Measurements from ENCODE around the gene QPRT. TPM values are rescaled to one million over a fixed set of nuclear protein-coding genes. Genes with fewer than 3 reads are reported as not detected.
"Not testable (repeated sequence)": the region's sequence is repeated elsewhere in the genome, so short reads cannot be mapped to it uniquely, and the experiment has no call there.

Gene QPRT
- total RNA-seq, 2 experiments from 2014 or later: 7.4 to 10.0 TPM

- Mint-ChIP-seq H3K27me3 (no peaks in the 10 kb centered on the region), H3K4me1 (peaks cover 14% of the 10 kb centered on the region), H3K9me3 (peaks cover under 1% of the 10 kb centered on the region), H3K4me3 (peak overlapping the region; percentile 45), H3K36me3 (no peaks in the 10 kb centered on the region), H3K27ac (peak overlapping the region; percentile 60)
- ATAC-seq (ENCODE audit: low read depth) (no peak), DNase-seq (no peak)
- POLR2A ChIA-PET: interaction anchor here (1.1 to 3.5 kb wide), 2 partner anchors 13 to 37 kb away, joined by 3 to 22 read pairs; partner anchors contain the start of gene SPN
Measured at GRCh38 chr16:29650771-29651170, 28.2 kb upstream of the QPRT start.

GRCh38 chr16:29651774-29652349 is 27.1 kb upstream of the QPRT start:
- no peak for DNase-seq

GRCh38 chr16:29653471-29653870 is 25.5 kb upstream of the QPRT start:
- POLR2A ChIA-PET: no interaction called here
- Mint-ChIP-seq H3K27me3 (no peaks in the 10 kb centered on the region), H3K4me3 (no peak overlapping the region), H3K4me1 (peaks cover 13% of the 10 kb centered on the region), H3K27ac (no peak overlapping the region), H3K9me3 (no peaks in the 10 kb centered on the region), H3K36me3 (no peaks in the 10 kb centered on the region)
- ATAC-seq (ENCODE audit: low read depth): no peak
- DNase-seq: no peak

More at GRCh38 chr16:29651774-29652349, 27.1 kb upstream of the QPRT start:
- Mint-ChIP-seq H3K4me1 (peaks cover 13% of the 10 kb centered on the region), H3K27me3 (no peaks in the 10 kb centered on the region), H3K36me3 (no peaks in the 10 kb centered on the region), H3K9me3 (no peaks in the 10 kb centered on the region), H3K4me3 (no peak overlapping the region), H3K27ac (peak overlapping the region; percentile 45)
- no peak for ATAC-seq (ENCODE audit: low read depth)
- POLR2A ChIA-PET: interaction anchor here (1.1 kb wide), 1 partner anchor 38 kb away, joined by 3 read pairs; no protein-coding TSS in a partner anchor

GRCh38 chr16:29653890-29654289 is 25.1 kb upstream of the QPRT start:
- H3K27ac Mint-ChIP-seq; H3K36me3 Mint-ChIP-seq; ATAC-seq (ENCODE audit: low read depth); H3K4me3 Mint-ChIP-seq; DNase-seq; H3K9me3 Mint-ChIP-seq; H3K27me3 Mint-ChIP-seq: not testable (repeated sequence)
- H3K4me1 Mint-ChIP-seq: peaks cover 15% of the 10 kb centered on the region
- POLR2A ChIA-PET: interaction anchor here (0.5 kb wide), 1 partner anchor 79 kb away, joined by 3 read pairs; no protein-coding TSS in a partner anchor

- H3K27ac Mint-ChIP-seq: no peak overlapping the region
- no peaks in the 10 kb centered on the region for H3K27me3 Mint-ChIP-seq
- DNase-seq (no peak), ATAC-seq (ENCODE audit: low read depth) (no peak)
- POLR2A ChIA-PET: interaction anchor here (0.5 to 0.7 kb wide), 3 partner anchors 27 to 530 kb away, joined by 3 to 7 read pairs (median 6); no protein-coding TSS in a partner anchor
- peaks cover 13% of the 10 kb centered on the region for H3K4me1 Mint-ChIP-seq
- H3K36me3 Mint-ChIP-seq: peaks cover 2% of the 10 kb centered on the region
- H3K4me3 Mint-ChIP-seq: no peak overlapping the region
- H3K9me3 Mint-ChIP-seq: no peaks in the 10 kb centered on the region
Measured at GRCh38 chr16:29656688-29657523, 22.1 kb upstream of the QPRT start.

GRCh38 chr16:29658705-29659104 is 20.3 kb upstream of the QPRT start:
- Mint-ChIP-seq H3K9me3 (no peaks in the 10 kb centered on the region), H3K36me3 (peaks cover 7% of the 10 kb centered on the region), H3K4me3 (no peak overlapping the region), H3K27ac (no peak overlapping the region), H3K4me1 (peaks cover 21% of the 10 kb centered on the region), H3K27me3 (no peaks in the 10 kb centered on the region)
- POLR2A ChIA-PET: no interaction called here
- DNase-seq (no peak), ATAC-seq (ENCODE audit: low read depth) (no peak)

GRCh38 chr16:29662000-29662728 is 16.8 kb upstream of the QPRT start:
- Mint-ChIP-seq H3K4me1 (peaks cover 38% of the 10 kb centered on the region), H3K4me3 (peak overlapping the region; percentile 99), H3K27me3 (no peaks in the 10 kb centered on the region), H3K9me3 (no peaks in the 10 kb centered on the region), H3K27ac (peak overlapping the region; percentile 98), H3K36me3 (peaks cover 39% of the 10 kb centered on the region)
- no peak for DNase-seq
- POLR2A ChIA-PET: interaction anchor here (0.6 to 3.5 kb wide), 6 partner anchors 13 to 142 kb away, joined by 3 to 22 read pairs (median 6); partner anchors contain the start of gene QPRT
- ATAC-seq (ENCODE audit: low read depth): no peak

GRCh38 chr16:29662729-29663015 is 16.3 kb upstream of the QPRT start:
- H3K4me1 Mint-ChIP-seq: peaks cover 41% of the 10 kb centered on the region
- POLR2A ChIA-PET: interaction anchor here (0.6 to 3.5 kb wide), 7 partner anchors 14 to 145 kb away, joined by 3 to 22 read pairs (median 6); partner anchors contain the start of gene QPRT
- DNase-seq (no peak), ATAC-seq (ENCODE audit: low read depth) (peak; percentile 48)
- no peaks in the 10 kb centered on the region for H3K9me3 Mint-ChIP-seq
- no peaks in the 10 kb centered on the region for H3K27me3 Mint-ChIP-seq
- peak overlapping the region; percentile 99 for H3K4me3 Mint-ChIP-seq
- peak overlapping the region; percentile 98 for H3K27ac Mint-ChIP-seq
- peaks cover 43% of the 10 kb centered on the region for H3K36me3 Mint-ChIP-seq

GRCh38 chr16:29663016-29663806 is 15.8 kb upstream of the QPRT start, which contains the start of gene SPN:
Gene SPN (plus strand): TSS chr16:29663247. CDS start chr16:29663729, 482 bp downstream.
- POLR2A ChIA-PET: interaction anchor here (0.7 to 3.5 kb wide), 12 partner anchors 11 to 145 kb away, joined by 3 to 22 read pairs (median 4); partner anchors contain the start of genes KIF22 and QPRT
- peaks cover 46% of the 10 kb centered on the region for H3K36me3 Mint-ChIP-seq
- peak; percentile 74 for DNase-seq
- peak; percentile 58 for ATAC-seq (ENCODE audit: low read depth)
- peak within 1 kb of the TSS; percentile 98 for H3K27ac Mint-ChIP-seq
- H3K4me3 Mint-ChIP-seq: peak within 1 kb of the TSS; percentile 99
- H3K4me1 Mint-ChIP-seq: peaks cover 45% of the 10 kb centered on the region
- H3K27me3 Mint-ChIP-seq: no peaks in the 10 kb centered on the region
- H3K9me3 Mint-ChIP-seq: no peaks in the 10 kb centered on the region

GRCh38 chr16:29663807-29664090 is 15.2 kb upstream of the QPRT start:
- Mint-ChIP-seq H3K4me1 (peaks cover 46% of the 10 kb centered on the region), H3K4me3 (peak overlapping the region; percentile 99), H3K27ac (peak overlapping the region; percentile 98), H3K36me3 (peaks cover 47% of the 10 kb centered on the region), H3K27me3 (no peaks in the 10 kb centered on the region), H3K9me3 (no peaks in the 10 kb centered on the region)
- DNase-seq (no peak), ATAC-seq (ENCODE audit: low read depth) (no peak)
- POLR2A ChIA-PET: interaction anchor here (0.7 to 3.5 kb wide), 10 partner anchors 10 to 144 kb away, joined by 3 to 22 read pairs (median 4); partner anchors contain the start of genes KIF22 and QPRT

GRCh38 chr16:29664091-29664921 is 14.7 kb upstream of the QPRT start:
- Mint-ChIP-seq H3K9me3 (no peaks in the 10 kb centered on the region), H3K27me3 (no peaks in the 10 kb centered on the region), H3K4me3 (peak overlapping the region; percentile 99), H3K4me1 (peaks cover 45% of the 10 kb centered on the region), H3K27ac (peak overlapping the region; percentile 98), H3K36me3 (peaks cover 47% of the 10 kb centered on the region)
- DNase-seq (peak; percentile 55), ATAC-seq (ENCODE audit: low read depth) (no peak)
- POLR2A ChIA-PET: interaction anchor here (0.7 to 3.5 kb wide), 7 partner anchors 12 to 69 kb away, joined by 3 to 22 read pairs (median 4); partner anchors contain the start of gene QPRT
